Mammary epithelial cell (primary cell): ENCODE measurements around the gene IL2RA.

ENCODE experiments used
- EZH2 ChIP-seq: IDR thresholded peaks from 2 replicates; pipeline ENCODE4 v1.6.1; 2012; ENCODE audit warnings: low read length, inconsistent platforms, borderline replicate concordance
- TF ChIP-seq, protein P1 (sequence below), 2 donors: IDR thresholded peaks in 1 of 2; conservative IDR thresholded peaks in 1 of 2; 2 replicates each; pipeline ENCODE4 v1.5.1; 2011 to 2012; ENCODE audit warnings: inconsistent platforms in 2 of 2, low read length in 2 of 2, mild to moderate bottlenecking in 2 of 2, control low read depth in 1 of 2, low read depth in 1 of 2; ENCODE audit not compliant: insufficient read depth in 1 of 2; ENCODE audit errors: extremely low read depth in 1 of 2

GRCh38 chr10:5988336-5988920 is 73.7 kb downstream of the IL2RA start:
- TF ChIP-seq EZH2, result no peak
- TF ChIP-seq, protein P1, sequence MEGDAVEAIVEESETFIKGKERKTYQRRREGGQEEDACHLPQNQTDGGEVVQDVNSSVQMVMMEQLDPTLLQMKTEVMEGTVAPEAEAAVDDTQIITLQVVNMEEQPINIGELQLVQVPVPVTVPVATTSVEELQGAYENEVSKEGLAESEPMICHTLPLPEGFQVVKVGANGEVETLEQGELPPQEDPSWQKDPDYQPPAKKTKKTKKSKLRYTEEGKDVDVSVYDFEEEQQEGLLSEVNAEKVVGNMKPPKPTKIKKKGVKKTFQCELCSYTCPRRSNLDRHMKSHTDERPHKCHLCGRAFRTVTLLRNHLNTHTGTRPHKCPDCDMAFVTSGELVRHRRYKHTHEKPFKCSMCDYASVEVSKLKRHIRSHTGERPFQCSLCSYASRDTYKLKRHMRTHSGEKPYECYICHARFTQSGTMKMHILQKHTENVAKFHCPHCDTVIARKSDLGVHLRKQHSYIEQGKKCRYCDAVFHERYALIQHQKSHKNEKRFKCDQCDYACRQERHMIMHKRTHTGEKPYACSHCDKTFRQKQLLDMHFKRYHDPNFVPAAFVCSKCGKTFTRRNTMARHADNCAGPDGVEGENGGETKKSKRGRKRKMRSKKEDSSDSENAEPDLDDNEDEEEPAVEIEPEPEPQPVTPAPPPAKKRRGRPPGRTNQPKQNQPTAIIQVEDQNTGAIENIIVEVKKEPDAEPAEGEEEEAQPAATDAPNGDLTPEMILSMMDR (conservative IDR thresholded peaks at IDR 0.05 in 1 of 2, IDR thresholded peaks at IDR 0.05 in 1 of 2; ENCODE audit: extremely low read depth in 1 of 2, insufficient read depth in 1 of 2, low read depth in 1 of 2, low read length in 2 of 2), result no peak
